ENCODE measurements around the gene ADCYAP1R1. TPM values are rescaled to one million over a fixed set of nuclear protein-coding genes. Genes with fewer than 3 reads are reported as not detected.

ADCYAP1R1 gene
- total RNA-seq, 2 experiments from 2014 or later = not detected

- no peak for DNase-seq (ENCODE audit: low spot score)
- Histone ChIP-seq H3K36me3 (ENCODE audit: insufficient read depth, low read length) (no peaks in the 10 kb centered on the region), H3K9me2 (ENCODE audit: insufficient read depth, low read length) (no peaks in the 10 kb centered on the region), H3K4me3 (ENCODE audit: low read depth, low read length, poor library complexity, severe bottlenecking) (no peak overlapping the region), H3K4me2 (ENCODE audit: low read length) (no peak overlapping the region), H2AFZ (ENCODE audit: low read length) (no peak overlapping the region), H4K20me1 (ENCODE audit: insufficient read depth, low read length) (no peaks in the 10 kb centered on the region), H3K9me3 (ENCODE audit: low read length) (no peaks in the 10 kb centered on the region), H3K79me2 (ENCODE audit: insufficient read depth, low read depth, low read length) (no peaks in the 10 kb centered on the region), H3K4me1 (ENCODE audit: insufficient read depth, low read length, poor library complexity, severe bottlenecking) (no peaks in the 10 kb centered on the region), H3K27ac (ENCODE audit: low read depth, low read length, poor library complexity, severe bottlenecking) (no peak overlapping the region)
- TF ChIP-seq EZH2phosphoT487 (IDR thresholded peaks at IDR 0.05; ENCODE audit: borderline replicate concordance, low read depth, low read length) (no peak), CTCF (conservative IDR thresholded peaks at IDR 0.05; ENCODE audit: low read length) (no peak)
- no TSS peak for BruUV-seq (replicated peaks)
- intact Hi-C loops (cut with micrococcal nuclease; ENCODE audit: unreplicated experiment) = no loop called here
- ChIA-PET CTCF (ENCODE audit: unreplicated experiment) (no interaction called here), POLR2A (no interaction called here)
Measured at GRCh38 chr7:31017721-31018120, 34.4 kb upstream of the ADCYAP1R1 start.

DNA sequence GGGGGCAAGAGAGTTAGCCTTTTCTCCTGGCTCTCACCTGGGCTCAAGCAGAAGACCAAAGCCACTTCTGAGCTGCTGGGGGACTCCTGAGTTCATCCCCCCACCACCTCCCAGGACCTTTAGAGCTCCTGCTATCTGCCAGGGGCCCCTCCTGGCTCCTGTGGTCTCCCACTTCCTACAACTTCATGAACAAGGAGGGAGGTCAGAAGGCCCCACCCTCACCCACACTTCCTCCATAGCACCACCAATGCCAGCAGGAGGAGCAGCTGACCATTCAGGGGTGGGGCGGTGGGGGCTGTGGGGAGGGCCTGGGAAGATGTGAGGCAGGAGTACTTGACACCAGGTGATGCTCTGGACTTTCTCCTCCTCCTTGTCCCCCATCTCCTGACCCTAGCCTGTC lies 32.6 kb upstream of the ADCYAP1R1 start:
- TF ChIP-seq EZH2phosphoT487 (IDR thresholded peaks at IDR 0.05; ENCODE audit: borderline replicate concordance, low read depth, low read length) (no peak), CTCF (conservative IDR thresholded peaks at IDR 0.05; ENCODE audit: low read length) (no peak)
- no TSS peak for BruUV-seq (replicated peaks)
- no peaks in the 10 kb centered on the region for H4K20me1 ChIP-seq (ENCODE audit: insufficient read depth, low read length)
- H3K4me3 ChIP-seq (ENCODE audit: low read depth, low read length, poor library complexity, severe bottlenecking) = no peak overlapping the region
- H3K4me1 ChIP-seq (ENCODE audit: insufficient read depth, low read length, poor library complexity, severe bottlenecking) = no peaks in the 10 kb centered on the region
- no peaks in the 10 kb centered on the region for H3K36me3 ChIP-seq (ENCODE audit: insufficient read depth, low read length)
- H3K27ac ChIP-seq (ENCODE audit: low read depth, low read length, poor library complexity, severe bottlenecking) = no peak overlapping the region
- no peak overlapping the region for H3K4me2 ChIP-seq (ENCODE audit: low read length)
- ChIA-PET CTCF (ENCODE audit: unreplicated experiment) (interaction anchor here (0.6 kb wide), 1 partner anchor 92 kb away, joined by 14 read pairs; no protein-coding TSS in a partner anchor), POLR2A (interaction anchor here (0.5 kb wide), 1 partner anchor 17 kb away, joined by 4 read pairs; no protein-coding TSS in a partner anchor)
- H2AFZ ChIP-seq (ENCODE audit: low read length) = no peak overlapping the region
- H3K79me2 ChIP-seq (ENCODE audit: insufficient read depth, low read depth, low read length) = no peaks in the 10 kb centered on the region
- no peaks in the 10 kb centered on the region for H3K9me3 ChIP-seq (ENCODE audit: low read length)
- DNase-seq (ENCODE audit: low spot score) = no peak
- intact Hi-C loops (cut with micrococcal nuclease; ENCODE audit: unreplicated experiment) = no loop called here
- H3K9me2 ChIP-seq (ENCODE audit: insufficient read depth, low read length) = no peaks in the 10 kb centered on the region

DNA sequence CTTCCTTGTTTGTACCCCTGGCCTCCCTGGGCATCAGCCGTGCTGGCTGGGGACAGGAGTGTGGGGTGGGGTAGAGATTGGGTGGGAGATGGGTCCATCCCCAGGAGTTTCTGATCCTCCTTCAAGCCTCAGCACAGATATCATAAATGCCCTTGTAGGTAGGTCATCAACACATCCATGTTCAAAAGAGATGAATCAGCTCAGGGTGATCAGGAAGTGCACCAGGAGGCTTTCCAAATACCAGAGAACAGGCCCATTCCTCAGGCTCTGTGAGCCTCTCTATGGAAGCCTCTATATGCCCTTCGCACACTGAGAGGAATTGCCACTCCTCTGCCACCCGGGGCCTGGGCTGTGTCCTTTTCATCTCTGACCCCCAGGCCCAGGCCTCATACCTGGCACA lies 31.9 kb upstream of the ADCYAP1R1 start:
- no peaks in the 10 kb centered on the region for H3K36me3 ChIP-seq (ENCODE audit: insufficient read depth, low read length)
- CTCF ChIA-PET (ENCODE audit: unreplicated experiment) = no interaction called here
- no peak overlapping the region for H2AFZ ChIP-seq (ENCODE audit: low read length)
- DNase-seq (ENCODE audit: low spot score) = no peak
- TF ChIP-seq CTCF (conservative IDR thresholded peaks at IDR 0.05; ENCODE audit: low read length) (no peak), EZH2phosphoT487 (IDR thresholded peaks at IDR 0.05; ENCODE audit: borderline replicate concordance, low read depth, low read length) (no peak)
- no peak overlapping the region for H3K27ac ChIP-seq (ENCODE audit: low read depth, low read length, poor library complexity, severe bottlenecking)
- intact Hi-C loops (cut with micrococcal nuclease; ENCODE audit: unreplicated experiment) = no loop called here
- no peaks in the 10 kb centered on the region for H3K79me2 ChIP-seq (ENCODE audit: insufficient read depth, low read depth, low read length)
- no TSS peak for BruUV-seq (replicated peaks)
- POLR2A ChIA-PET = interaction anchor here (0.5 kb wide), 1 partner anchor 73 kb away, joined by 4 read pairs; no protein-coding TSS in a partner anchor
- H3K4me1 ChIP-seq (ENCODE audit: insufficient read depth, low read length, poor library complexity, severe bottlenecking) = no peaks in the 10 kb centered on the region
- H4K20me1 ChIP-seq (ENCODE audit: insufficient read depth, low read length) = no peaks in the 10 kb centered on the region
- H3K4me3 ChIP-seq (ENCODE audit: low read depth, low read length, poor library complexity, severe bottlenecking) = no peak overlapping the region
- H3K9me3 ChIP-seq (ENCODE audit: low read length) = no peaks in the 10 kb centered on the region
- H3K4me2 ChIP-seq (ENCODE audit: low read length) = no peak overlapping the region
- H3K9me2 ChIP-seq (ENCODE audit: insufficient read depth, low read length) = no peaks in the 10 kb centered on the region

All from OCI-LY7 (cell line).